ENCODE results near the gene NINJ2.
"Not testable (repeated sequence)": the region's sequence is repeated elsewhere in the genome, so short reads cannot be mapped to it uniquely, and the experiment has no call there.

The NINJ2 gene

GRCh38 chr12:669576-669945, 6.3 kb upstream of the NINJ2 start:
- no peak for DNase-seq

- no peak for DNase-seq
Measured at GRCh38 chr12:668090-668481, 4.8 kb upstream of the NINJ2 start.

GRCh38 chr12:666766-667308, 3.6 kb upstream of the NINJ2 start:
- DNase-seq, result no peak

GRCh38 chr12:666066-666465, 2.8 kb upstream of the NINJ2 start:
- DNase-seq, result no peak

GRCh38 chr12:664779-665092, 1.5 kb upstream of the NINJ2 start:
- no peak for DNase-seq

GRCh38 chr12:664075-664778, 982 bp upstream of the NINJ2 start:
- no peak for DNase-seq

GRCh38 chr12:662566-663292, 516 bp downstream of the NINJ2 start:
- DNase-seq, result no peak

- DNase-seq, result no peak
Measured at GRCh38 chr12:661720-662486, 1.3 kb downstream of the NINJ2 start.

- DNase-seq, result no peak
Measured at GRCh38 chr12:659090-659683, 4.1 kb downstream of the NINJ2 start.

GRCh38 chr12:650983-651382, 12.3 kb downstream of the NINJ2 start:
- no peak for DNase-seq

GRCh38 chr12:647385-648085, 15.7 kb downstream of the NINJ2 start:
- no peak for DNase-seq

- no peak for DNase-seq
Measured at GRCh38 chr12:646442-647384, 16.5 kb downstream of the NINJ2 start.

GRCh38 chr12:645563-646071, 17.6 kb downstream of the NINJ2 start:
- DNase-seq, result no peak

GRCh38 chr12:644818-645552, 18.3 kb downstream of the NINJ2 start:
- no peak for DNase-seq

GRCh38 chr12:644303-644639, 19.0 kb downstream of the NINJ2 start:
- no peak for DNase-seq

GRCh38 chr12:643475-644302, 19.6 kb downstream of the NINJ2 start:
- no peak for DNase-seq

- peak; percentile 67 to 68 for DNase-seq
Measured at GRCh38 chr12:642633-643474, 20.4 kb downstream of the NINJ2 start.

GRCh38 chr12:641321-641720, 21.9 kb downstream of the NINJ2 start:
- DNase-seq, result not testable (repeated sequence)

- DNase-seq, result no peak
Measured at GRCh38 chr12:640773-641172, 22.5 kb downstream of the NINJ2 start.

Data from stimulated activated CD4-positive, alpha-beta T cell treated with anti-CD3 and anti-CD28 coated beads, Interleukin-4, amount 100 ng/mL, for 4 hours (primary cell).